IMR-90 (cell line): ENCODE results near the gene FLT4.

Source experiments
- BHLHE40 ChIP-seq: fragments of 150-350 bp; IDR thresholded peaks from 2 replicates; pipeline ENCODE4 v1.6.1; 2016; ENCODE audit warnings: mild to moderate bottlenecking, low read depth, low read length
- CEBPB ChIP-seq: IDR thresholded peaks from 2 replicates; pipeline ENCODE4 v1.6.1; 2012; ENCODE audit warnings: low read depth, low read length, improper control_type of control experiment
- CHD1 ChIP-seq: IDR thresholded peaks from 2 replicates; pipeline ENCODE4 v1.6.1; 2012; ENCODE audit warnings: low read depth, low read length, improper control_type of control experiment
- CTCF ChIP-seq: conservative IDR thresholded peaks from 2 replicates; pipeline ENCODE4 v1.5.1; 2012; ENCODE audit warnings: mild to moderate bottlenecking, low read depth, low read length, improper control_type of control experiment
- MAFK ChIP-seq: IDR thresholded peaks from 2 replicates; pipeline ENCODE4 v1.6.1; 2012; ENCODE audit warnings: low read depth, low read length, improper control_type of control experiment
- MAZ ChIP-seq: IDR thresholded peaks from 2 replicates; pipeline ENCODE4 v1.6.1; 2012; ENCODE audit warnings: low read depth, mild to moderate bottlenecking, low read length, improper control_type of control experiment, moderate library complexity, borderline replicate concordance
- MXI1 ChIP-seq: IDR thresholded peaks from 2 replicates; pipeline ENCODE4 v1.6.1; 2012; ENCODE audit warnings: low read depth, mild to moderate bottlenecking, low read length, moderate library complexity, borderline replicate concordance
- NFE2L2 ChIP-seq: fragments of 150-350 bp; IDR thresholded peaks from 2 replicates; pipeline ENCODE4 v1.6.1; 2016; ENCODE audit warnings: low read depth, mild to moderate bottlenecking, low read length
- POLR2A ChIP-seq: IDR thresholded peaks from 2 replicates; pipeline ENCODE4 v1.6.1; 2012; ENCODE audit warnings: mild to moderate bottlenecking, low read depth, low read length
- RAD21 ChIP-seq: IDR thresholded peaks from 2 replicates; pipeline ENCODE4 v1.6.1; 2012; ENCODE audit warnings: low read length, improper control_type of control experiment
- RCOR1 ChIP-seq: IDR thresholded peaks from 2 replicates; pipeline ENCODE4 v1.6.1; 2012; ENCODE audit warnings: mild to moderate bottlenecking, low read length, improper control_type of control experiment; ENCODE audit not compliant: insufficient replicate concordance
- RFX5 ChIP-seq: IDR thresholded peaks from 2 replicates; pipeline ENCODE4 v1.8.0; 2012; ENCODE audit warnings: low read depth, mild to moderate bottlenecking, low read length, moderate library complexity
- SMC3 ChIP-seq: fragments of 150-350 bp; IDR thresholded peaks from 2 replicates; pipeline ENCODE4 v1.6.1; 2016; ENCODE audit warnings: low read depth, mild to moderate bottlenecking, antibody characterized with exemption, low read length, moderate library complexity
- USF2 ChIP-seq: fragments of 150-350 bp; IDR thresholded peaks from 2 replicates; pipeline ENCODE4 v1.6.1; 2017; ENCODE audit warnings: mild to moderate bottlenecking, antibody characterized with exemption, low read length, low read depth

- no peak for TF ChIP-seq CHD1
- no peak for TF ChIP-seq CTCF
- no peak for TF ChIP-seq USF2
- no peak for TF ChIP-seq BHLHE40
- TF ChIP-seq RAD21: no peak
- TF ChIP-seq CEBPB: no peak
- TF ChIP-seq RCOR1: no peak
- TF ChIP-seq MXI1: no peak
- no peak for TF ChIP-seq POLR2A
- no peak for TF ChIP-seq MAZ
- no peak for TF ChIP-seq RFX5
- TF ChIP-seq NFE2L2: no peak
- no peak for TF ChIP-seq SMC3
- TF ChIP-seq MAFK: no peak
Measured at GRCh38 chr5:180601591-180602480, 47.6 kb downstream of the FLT4 start.
